SHP77 (cell line): ENCODE data around the gene ATP6V1E1.
"Not testable (repeated sequence)": the region's sequence is repeated elsewhere in the genome, so short reads cannot be mapped to it uniquely, and the experiment has no call there.

ENCODE experiments used
- DNase-seq, 2 experiments: peaks; one replicate each; lab custom pipeline; 2025; lab: John Stamatoyannopoulos, UW

The ATP6V1E1 gene

GRCh38 chr22:17581056-17581455 is 47.5 kb downstream of the ATP6V1E1 start:
- no peak for DNase-seq

GRCh38 chr22:17580441-17581031 is 48.0 kb downstream of the ATP6V1E1 start:
- peak in 1 of 2 experiments; percentile 8 for DNase-seq

- no peak for DNase-seq
Observed at GRCh38 chr22:17579535-17579981, 49.0 kb downstream of the ATP6V1E1 start.

GRCh38 chr22:17578136-17578754 is 50.3 kb downstream of the ATP6V1E1 start:
- DNase-seq, result no peak

GRCh38 chr22:17576470-17576869 is 52.1 kb downstream of the ATP6V1E1 start:
- no peak for DNase-seq

DNA sequence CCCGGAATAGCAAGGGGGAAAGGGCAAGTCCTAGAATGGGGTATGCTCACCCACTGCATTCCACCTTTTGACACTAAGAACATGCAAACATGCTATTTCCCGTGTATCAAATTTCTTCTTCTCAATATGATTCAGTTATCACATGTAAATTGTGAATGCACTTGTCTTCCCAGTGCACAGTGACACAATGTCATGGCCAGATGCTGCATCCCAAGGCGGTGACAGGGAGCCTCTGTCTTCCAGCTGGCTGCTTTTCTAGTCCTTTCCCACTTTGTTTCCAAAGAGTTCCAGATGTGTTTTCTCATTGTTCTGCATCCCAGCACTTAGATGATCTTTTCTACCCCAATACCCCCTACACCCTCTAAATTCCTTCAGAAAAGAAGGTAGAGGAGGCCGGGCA is 52.9 kb downstream of the ATP6V1E1 start:
- no peak for DNase-seq

DNA sequence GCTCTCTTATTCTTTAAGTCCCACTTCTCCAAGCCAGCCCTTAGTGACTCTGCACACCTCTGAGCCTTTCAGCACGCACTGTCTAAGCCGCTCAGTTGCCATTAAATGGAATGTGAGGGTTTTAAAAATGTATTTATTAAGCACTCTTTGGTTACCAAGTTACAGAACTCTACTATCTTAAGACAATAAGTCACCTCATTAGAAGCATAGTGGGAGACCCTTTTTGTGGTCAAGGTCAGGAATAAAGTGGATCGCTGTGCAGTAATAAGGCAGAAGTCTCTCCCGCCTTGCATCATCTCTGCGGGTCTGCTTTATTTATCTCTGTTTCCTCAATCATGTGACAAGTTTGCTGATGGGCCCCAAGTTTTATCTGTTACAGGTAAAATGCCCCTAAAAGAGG is 53.4 kb downstream of the ATP6V1E1 start:
- DNase-seq, result no peak

DNA sequence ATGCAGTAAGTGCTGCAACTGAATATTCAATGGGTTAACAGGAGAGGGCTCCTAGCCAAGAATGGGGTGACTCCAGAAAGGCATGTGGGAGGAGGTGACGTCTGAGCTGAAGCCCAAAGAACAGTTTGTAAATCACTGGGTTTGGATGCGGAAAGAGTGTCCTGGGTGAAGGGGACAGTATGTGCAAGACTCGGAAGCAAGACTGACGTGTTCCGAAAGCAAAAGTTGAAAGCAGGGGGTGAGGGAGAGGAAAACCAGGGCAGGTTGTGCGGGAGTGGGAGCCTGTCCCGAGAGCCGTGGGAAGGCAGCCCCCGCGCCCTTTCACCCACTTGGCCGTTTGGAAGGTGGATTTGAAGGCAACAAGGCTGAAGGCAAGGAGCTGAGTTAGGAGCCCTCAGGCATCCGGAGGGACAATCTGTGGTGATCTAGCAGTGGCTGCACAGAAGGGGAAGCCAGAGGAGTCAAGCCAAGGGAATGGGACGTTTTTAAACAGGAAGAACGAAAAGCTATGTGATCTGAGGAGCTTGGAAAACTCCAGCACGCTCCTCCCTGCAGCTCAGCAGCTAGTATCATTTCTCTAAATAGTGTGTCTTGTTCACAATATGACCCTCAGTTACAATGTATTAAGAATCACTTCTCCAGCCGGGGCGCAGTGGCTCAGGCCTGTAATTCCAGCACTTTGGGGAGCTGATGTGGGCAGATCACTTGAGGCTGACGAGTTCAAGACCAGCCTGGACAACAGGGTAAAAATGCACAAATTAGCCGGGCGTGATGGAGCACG is 57.5 kb downstream of the ATP6V1E1 start:
- DNase-seq, result no peak

DNA sequence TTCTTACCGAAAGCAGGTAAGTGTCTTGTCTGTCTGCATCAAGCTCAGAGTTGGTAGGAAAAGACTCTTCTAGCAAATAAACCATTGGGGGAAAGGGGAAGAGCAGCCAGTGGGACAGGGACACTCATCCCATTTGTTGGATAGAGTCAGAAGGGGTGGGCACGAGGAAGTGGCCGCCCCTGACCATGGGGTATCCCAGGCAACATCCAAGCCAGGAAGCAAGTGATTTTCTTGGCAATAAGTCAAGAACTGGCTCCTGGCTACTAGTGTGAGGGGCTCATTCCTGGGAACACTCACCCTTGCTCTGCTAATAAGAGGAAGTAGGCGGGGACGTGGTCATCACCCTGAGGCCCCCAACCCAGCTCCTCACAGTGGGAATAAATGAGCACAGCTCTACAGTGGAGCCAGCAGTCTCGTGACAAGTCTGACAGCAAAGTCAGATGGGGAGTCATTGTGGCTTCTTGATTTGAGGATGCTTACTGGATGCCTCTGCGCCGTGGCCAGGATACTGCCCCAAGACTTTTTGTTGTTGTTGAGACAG is 58.5 kb downstream of the ATP6V1E1 start:
- no peak for DNase-seq

DNA sequence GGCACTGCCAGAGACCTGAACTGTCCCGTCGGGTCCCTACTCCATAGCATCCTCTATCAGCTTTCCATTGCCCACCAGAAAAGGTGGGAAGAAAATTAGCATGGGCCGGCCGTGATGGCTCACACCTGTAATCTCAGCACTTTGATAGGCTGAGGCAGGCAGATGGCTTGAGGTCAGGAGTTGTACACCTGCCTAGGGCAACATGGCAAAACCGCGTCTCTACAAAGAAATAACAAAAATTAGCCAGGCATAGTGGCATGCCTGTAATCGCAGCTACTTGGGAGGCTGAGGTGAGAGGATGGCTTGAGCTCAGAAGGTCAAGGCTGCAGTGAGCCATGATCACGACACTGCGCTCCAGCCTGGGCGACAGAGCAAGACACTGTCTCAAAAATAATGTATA is 61.8 kb downstream of the ATP6V1E1 start:
- no peak for DNase-seq

DNA sequence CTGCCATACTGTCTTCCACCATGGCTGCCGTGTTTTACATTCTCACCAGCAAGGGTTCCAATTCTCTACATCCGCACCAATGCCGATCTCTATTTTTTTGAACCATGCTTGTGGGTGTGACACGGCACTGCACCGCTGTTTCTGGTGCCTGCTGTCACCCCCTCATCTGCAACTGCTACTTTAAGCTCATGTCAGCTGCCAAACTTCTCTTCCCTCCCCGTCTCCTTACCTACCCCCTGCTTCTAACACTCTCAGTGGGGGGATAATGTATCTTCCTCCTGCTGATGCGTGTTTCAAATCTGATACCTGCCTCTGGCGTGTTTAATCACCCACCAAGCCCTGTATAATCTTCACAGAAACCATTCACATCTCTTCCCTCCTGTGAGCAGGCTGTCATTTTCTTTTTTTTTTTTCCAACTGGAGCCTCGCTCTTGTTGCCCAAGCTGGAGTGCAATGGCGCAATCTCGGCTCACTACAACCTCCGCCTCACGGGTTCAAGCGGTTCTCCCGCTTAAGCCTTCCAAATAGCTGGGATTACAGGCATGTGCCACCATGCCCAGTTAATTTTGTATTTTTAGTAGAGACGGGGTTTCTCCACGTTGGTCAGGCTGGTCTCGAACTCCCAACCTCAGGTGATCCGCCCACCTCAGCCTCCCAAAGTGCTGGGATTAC is 62.4 kb downstream of the ATP6V1E1 start:
- DNase-seq, result not testable (repeated sequence)

DNA sequence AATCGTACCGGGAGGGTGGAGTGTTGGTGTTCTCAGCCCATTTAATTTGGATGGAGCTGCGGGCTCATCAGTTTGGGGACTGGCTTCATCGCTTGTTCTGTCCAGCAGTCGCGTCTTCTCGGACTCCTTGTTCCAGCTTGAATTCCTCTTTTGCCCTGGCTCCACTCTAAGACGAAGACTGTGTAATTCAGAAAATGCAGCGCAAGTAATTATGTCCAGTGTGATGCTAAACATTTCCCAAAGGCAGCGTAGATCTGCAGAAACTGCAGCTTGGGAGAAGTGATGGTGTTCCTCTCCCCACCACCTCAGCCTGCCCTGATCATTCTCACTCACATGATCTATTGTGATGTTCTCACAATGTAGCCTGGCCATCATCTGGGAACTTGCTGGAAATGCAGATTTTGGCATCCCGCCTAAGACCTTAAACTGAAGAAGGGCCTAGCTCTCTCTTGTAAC is 64.6 kb downstream of the ATP6V1E1 start:
- DNase-seq, result no peak

- peak in 1 of 2 experiments; percentile 35 for DNase-seq
Observed at GRCh38 chr22:17562906-17563870, 65.4 kb downstream of the ATP6V1E1 start, which contains the start of gene SLC25A18. TSS of gene SLC25A18 (plus strand) at chr22:17563498. CDS start at chr22:17579945, 16,447 bp downstream.

- DNase-seq, result no peak
Observed at GRCh38 chr22:17559188-17559587, 69.4 kb downstream of the ATP6V1E1 start.

GRCh38 chr22:17554814-17555213 is 73.7 kb downstream of the ATP6V1E1 start:
- no peak for DNase-seq

DNA sequence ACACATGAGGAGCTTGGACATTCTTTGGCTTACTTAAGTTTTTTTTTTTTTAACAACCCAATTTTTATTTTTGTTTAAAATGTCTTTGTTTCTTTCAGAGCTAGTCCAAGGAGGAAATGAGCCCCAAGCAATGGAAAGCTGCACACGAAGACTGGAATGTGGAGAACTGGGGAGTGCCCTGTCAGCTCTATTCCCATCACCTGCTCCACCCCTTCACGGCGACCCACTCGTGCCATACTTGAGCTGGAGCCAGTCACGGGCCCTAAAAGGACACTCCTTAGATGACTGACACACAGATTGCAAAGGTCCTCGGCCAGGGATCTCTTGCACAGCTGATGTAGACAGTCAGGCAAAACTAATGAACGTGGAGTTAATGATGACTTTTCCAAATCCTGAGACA is 75.8 kb downstream of the ATP6V1E1 start:
- no peak for DNase-seq

DNA sequence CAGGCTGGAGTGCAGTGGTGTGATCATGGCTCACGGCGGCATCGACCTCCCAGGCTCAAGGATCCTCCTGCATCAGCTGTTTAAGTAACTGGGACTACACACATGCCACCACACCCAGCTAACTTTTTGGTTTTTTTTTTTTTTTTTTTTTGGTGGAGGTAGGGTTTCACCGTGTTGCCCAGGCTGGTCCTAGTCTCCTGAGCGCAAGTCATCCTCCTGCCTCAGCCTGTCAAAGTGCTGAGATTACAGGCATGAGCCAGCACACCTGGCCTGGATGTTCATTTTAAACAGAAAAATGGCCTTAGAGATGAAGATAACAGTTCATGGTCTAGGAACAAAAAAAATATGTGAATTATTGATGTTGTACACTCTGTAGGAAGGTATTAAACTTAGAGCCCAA is 78.9 kb downstream of the ATP6V1E1 start:
- DNase-seq, result no peak

DNA sequence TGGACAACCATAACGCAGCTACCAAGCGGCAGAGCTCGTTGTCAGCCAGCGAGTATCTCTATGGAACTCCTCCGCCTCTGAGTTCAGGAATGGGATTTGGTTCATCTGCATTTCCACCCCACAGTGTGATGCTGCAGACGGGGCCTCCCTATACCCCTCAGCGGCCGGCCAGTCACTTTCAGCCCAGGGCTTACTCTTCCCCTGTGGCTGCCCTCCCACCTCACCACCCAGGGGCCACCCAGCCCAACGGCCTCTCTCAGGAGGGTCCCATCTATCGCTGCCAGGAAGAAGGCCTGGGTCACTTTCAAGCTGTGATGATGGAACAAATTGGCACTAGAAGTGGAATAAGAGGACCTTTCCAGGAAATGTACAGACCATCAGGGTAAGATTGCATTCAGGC is 79.4 kb downstream of the ATP6V1E1 start:
- no peak for DNase-seq

GRCh38 chr22:17548756-17549035 is 79.9 kb downstream of the ATP6V1E1 start:
- no peak for DNase-seq

GRCh38 chr22:17548010-17548755 is 80.4 kb downstream of the ATP6V1E1 start:
- no peak for DNase-seq
